M059J (cell line): ENCODE data around the gene SNW1. TPM values are rescaled to one million over a fixed set of nuclear protein-coding genes. Genes with fewer than 3 reads are reported as not detected.
"Not testable (repeated sequence)": the region's sequence is repeated elsewhere in the genome, so short reads cannot be mapped to it uniquely, and the experiment has no call there.

Experiments
- DNase-seq: peaks from one replicate; pipeline ENCODE4 v3.0.0-alpha.2; 2012; ENCODE audit warnings: low read depth
- total RNA-seq: library from RNA; depleted of rRNA; stranded (reverse); fragments of >200 nt; shearing (Covaris generic); gene quantifications from 2 replicates; pipeline ENCODE4 v1.2.3, GENCODE V29; 2014; rRNA removed

Gene SNW1
- total RNA-seq, result 65.0 and 99.5 TPM in 2 replicates

GRCh38 chr14:77760381-77761204 lies at the start of gene SNW1:
Gene SNW1 (minus strand): TSS chr14:77761156. CDS start chr14:77761127, 29 bp downstream.
- peak; percentile 93 for DNase-seq

GRCh38 chr14:77809011-77809410 lies 48.1 kb upstream of the SNW1 start:
- DNase-seq, result no peak

- DNase-seq, result no peak
Observed at GRCh38 chr14:77808250-77808649, 47.3 kb upstream of the SNW1 start.

- no peak for DNase-seq
Observed at GRCh38 chr14:77805706-77806105, 44.8 kb upstream of the SNW1 start.

- DNase-seq, result peak; percentile 26
Observed at GRCh38 chr14:77804592-77804991, 43.6 kb upstream of the SNW1 start.

GRCh38 chr14:77800814-77801213 lies 39.9 kb upstream of the SNW1 start:
- no peak for DNase-seq

- DNase-seq, result peak; percentile 79
Observed at GRCh38 chr14:77799863-77800730, 39.1 kb upstream of the SNW1 start, which contains the start of gene ADCK1. Gene ADCK1 (plus strand): TSS chr14:77800109. CDS start chr14:77818979, 18,870 bp downstream.

- DNase-seq, result not testable (repeated sequence)
Observed at GRCh38 chr14:77799456-77799855, 38.5 kb upstream of the SNW1 start.

- no peak for DNase-seq
Observed at GRCh38 chr14:77794357-77794756, 33.4 kb upstream of the SNW1 start.

- not testable (repeated sequence) for DNase-seq
Observed at GRCh38 chr14:77793255-77793654, 32.3 kb upstream of the SNW1 start.

GRCh38 chr14:77791225-77791600 lies 30.3 kb upstream of the SNW1 start:
- DNase-seq, result peak; percentile 40

- DNase-seq, result no peak
Observed at GRCh38 chr14:77790566-77791224, 29.7 kb upstream of the SNW1 start.

GRCh38 chr14:77786148-77786547 lies 25.2 kb upstream of the SNW1 start:
- DNase-seq, result no peak

- peak; percentile 52 for DNase-seq
Observed at GRCh38 chr14:77782202-77782601, 21.2 kb upstream of the SNW1 start.

GRCh38 chr14:77773966-77774365 lies 13.0 kb upstream of the SNW1 start:
- not testable (repeated sequence) for DNase-seq

GRCh38 chr14:77768442-77769069 lies 7.6 kb upstream of the SNW1 start:
- not testable (repeated sequence) for DNase-seq

- DNase-seq, result no peak
Observed at GRCh38 chr14:77763978-77764377, 3.0 kb upstream of the SNW1 start.

GRCh38 chr14:77763316-77763715 lies 2.4 kb upstream of the SNW1 start:
- DNase-seq, result no peak

- peak; percentile 43 for DNase-seq
Observed at GRCh38 chr14:77761205-77761931, 412 bp upstream of the SNW1 start.

- no peak for DNase-seq
Observed at GRCh38 chr14:77752799-77753516, 8.0 kb downstream of the SNW1 start.
